AG04450 (cell line): ENCODE results near the gene NUDT3. TPM values are rescaled to one million over a fixed set of nuclear protein-coding genes. Genes with fewer than 3 reads are reported as not detected.
"Not testable (repeated sequence)": the region's sequence is repeated elsewhere in the genome, so short reads cannot be mapped to it uniquely, and the experiment has no call there.

Source experiments
- CTCF ChIA-PET: fragments of 300-600, 350-600 bp; formaldehyde crosslinking; extraction: SDS; loops from one replicate; lab custom pipeline; 2022; ENCODE audit warnings: antibody characterized with exemption, inconsistent platforms; lab: Charles Lee
- POLR2A ChIA-PET: fragments of 350-600 bp; formaldehyde crosslinking; extraction: SDS; loops from one replicate; lab custom pipeline; 2021; ENCODE audit warnings: antibody characterized with exemption, inconsistent platforms; lab: Yijun Ruan, JAX
- DNase-seq: peaks from one replicate; pipeline ENCODE4 v3.0.0-alpha.2; 2011; ENCODE audit warnings: low read depth, low spot score
- H3K27ac ChIP-seq: one replicate; pipeline ENCODE4 v1.5.1; 2012; ENCODE audit warnings: low read depth, low read length, control low read depth
- H3K27me3 ChIP-seq: one replicate; pipeline ENCODE4 v1.6.0; 2012; ENCODE audit warnings: low read length; ENCODE audit not compliant: control insufficient read depth, insufficient read depth
- H3K4me3 ChIP-seq: 2 replicates; pipeline ENCODE4 v1.5.1; 2011; ENCODE audit warnings: mild to moderate bottlenecking, low read depth, low read length, control low read depth
- H3K9me3 ChIP-seq: 2 replicates; pipeline ENCODE4 v1.5.1; 2012; ENCODE audit warnings: low read length; ENCODE audit not compliant: control insufficient read depth, insufficient read depth
- polyA plus RNA-seq: library from polyadenylated mRNA; depleted of rRNA; stranded (reverse); fragments of >200 nt; gene quantifications from 2 replicates; pipeline ENCODE4 v1.2.3, GENCODE V29; 2011
- TF ChIP-seq, protein P1 (sequence below): IDR thresholded peaks from 2 replicates; pipeline ENCODE4 v1.5.1; 2011; ENCODE audit warnings: low read depth, low read length, control low read depth, inconsistent platforms

NUDT3 gene
- polyA plus RNA-seq, 1 experiment: 26.7 TPM

DNA sequence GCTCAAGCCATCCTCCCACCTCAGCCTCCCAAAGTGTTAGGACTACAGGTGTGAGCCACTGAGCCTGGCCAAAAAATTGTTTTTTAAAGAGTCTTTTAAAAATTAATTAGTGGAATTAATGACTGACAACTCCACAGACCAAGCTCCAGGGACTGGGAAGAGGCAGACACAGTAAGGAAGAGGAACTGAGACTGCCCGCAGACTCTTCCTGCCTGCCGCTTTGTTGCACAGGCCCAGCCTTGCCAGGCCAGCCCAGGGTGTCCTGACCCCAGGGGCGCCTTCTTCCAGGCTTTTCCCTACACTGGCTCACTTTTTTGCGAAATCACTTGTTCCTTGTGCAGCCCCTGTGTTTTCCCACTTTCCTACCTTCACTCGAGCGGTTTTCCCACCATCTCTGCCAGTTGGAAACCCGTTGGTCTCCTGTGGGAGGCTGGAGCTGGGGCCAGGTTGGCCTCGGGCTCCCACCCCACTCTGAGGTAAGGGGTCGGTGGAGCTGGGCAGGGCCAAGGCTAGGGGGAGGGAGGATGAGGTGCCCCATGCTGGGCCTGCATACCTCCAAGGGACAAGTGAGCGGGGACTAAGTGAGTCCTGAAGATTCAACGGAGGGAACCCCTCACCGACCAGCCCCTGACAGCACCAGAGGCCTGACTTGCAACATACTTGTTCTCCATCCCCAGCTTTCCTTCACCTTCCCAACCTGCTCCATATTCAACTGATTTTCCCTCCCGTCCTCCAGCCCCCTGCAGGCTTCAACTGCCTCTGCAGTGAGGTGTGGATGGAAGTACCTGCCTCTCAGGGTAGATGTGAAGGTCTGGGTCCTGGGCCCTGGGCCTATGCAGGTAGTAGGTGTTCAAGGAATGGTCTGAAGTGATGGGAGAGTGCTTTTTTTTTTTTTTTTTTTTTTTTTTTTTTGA, 120.2 kb downstream of the NUDT3 start:
- Histone ChIP-seq H3K27me3 (no peaks in the 10 kb centered on the region), H3K4me3 (no peak overlapping the region), H3K9me3 (no peaks in the 10 kb centered on the region), H3K27ac (no peak overlapping the region)
- ChIA-PET POLR2A (no interaction called here), CTCF (interaction anchor here (1.9 kb wide), 1 partner anchor 22 kb away, joined by 8 read pairs; no protein-coding TSS in a partner anchor)
- TF ChIP-seq, protein P1, sequence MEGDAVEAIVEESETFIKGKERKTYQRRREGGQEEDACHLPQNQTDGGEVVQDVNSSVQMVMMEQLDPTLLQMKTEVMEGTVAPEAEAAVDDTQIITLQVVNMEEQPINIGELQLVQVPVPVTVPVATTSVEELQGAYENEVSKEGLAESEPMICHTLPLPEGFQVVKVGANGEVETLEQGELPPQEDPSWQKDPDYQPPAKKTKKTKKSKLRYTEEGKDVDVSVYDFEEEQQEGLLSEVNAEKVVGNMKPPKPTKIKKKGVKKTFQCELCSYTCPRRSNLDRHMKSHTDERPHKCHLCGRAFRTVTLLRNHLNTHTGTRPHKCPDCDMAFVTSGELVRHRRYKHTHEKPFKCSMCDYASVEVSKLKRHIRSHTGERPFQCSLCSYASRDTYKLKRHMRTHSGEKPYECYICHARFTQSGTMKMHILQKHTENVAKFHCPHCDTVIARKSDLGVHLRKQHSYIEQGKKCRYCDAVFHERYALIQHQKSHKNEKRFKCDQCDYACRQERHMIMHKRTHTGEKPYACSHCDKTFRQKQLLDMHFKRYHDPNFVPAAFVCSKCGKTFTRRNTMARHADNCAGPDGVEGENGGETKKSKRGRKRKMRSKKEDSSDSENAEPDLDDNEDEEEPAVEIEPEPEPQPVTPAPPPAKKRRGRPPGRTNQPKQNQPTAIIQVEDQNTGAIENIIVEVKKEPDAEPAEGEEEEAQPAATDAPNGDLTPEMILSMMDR: no peak
- DNase-seq: no peak

DNA sequence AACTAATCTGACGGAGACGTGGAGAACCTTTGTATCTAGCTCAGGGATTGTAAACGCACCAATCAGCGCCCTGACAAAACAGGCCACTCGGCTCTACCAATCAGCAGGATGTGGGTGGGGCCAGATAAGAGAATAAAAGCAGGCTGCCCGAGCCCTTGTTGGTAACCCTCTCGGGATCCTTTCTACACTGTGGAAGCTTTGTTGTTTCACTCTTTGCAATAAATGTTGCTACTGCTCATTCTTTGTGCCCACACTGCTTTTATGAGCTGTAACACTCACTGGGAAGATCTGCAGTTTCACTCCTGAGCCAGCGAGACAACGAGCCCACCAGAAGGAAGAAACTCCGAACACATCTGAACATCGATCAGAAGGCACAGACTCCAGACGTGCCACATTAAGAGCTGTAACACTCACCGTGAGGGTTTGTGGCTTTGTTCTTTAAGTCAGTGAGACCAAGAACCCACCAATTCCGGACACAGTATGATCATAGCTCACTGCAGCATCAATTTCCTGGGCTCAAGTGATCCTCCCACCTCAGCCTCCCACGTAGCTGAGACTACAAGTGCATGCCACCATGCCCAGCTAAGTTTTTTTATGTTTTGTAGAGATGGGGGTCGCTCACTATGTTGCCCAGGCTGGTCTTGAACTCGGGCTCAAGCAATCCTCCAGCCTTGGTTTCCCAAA, 122.7 kb downstream of the NUDT3 start:
- H3K27ac ChIP-seq, H3K9me3 ChIP-seq, POLR2A ChIA-PET, H3K4me3 ChIP-seq, DNase-seq, H3K27me3 ChIP-seq: not testable (repeated sequence)
- CTCF ChIA-PET: interaction anchor here (1.4 to 1.6 kb wide), 2 partner anchors 73 to 145 kb away, joined by 4 read pairs; no protein-coding TSS in a partner anchor

DNA sequence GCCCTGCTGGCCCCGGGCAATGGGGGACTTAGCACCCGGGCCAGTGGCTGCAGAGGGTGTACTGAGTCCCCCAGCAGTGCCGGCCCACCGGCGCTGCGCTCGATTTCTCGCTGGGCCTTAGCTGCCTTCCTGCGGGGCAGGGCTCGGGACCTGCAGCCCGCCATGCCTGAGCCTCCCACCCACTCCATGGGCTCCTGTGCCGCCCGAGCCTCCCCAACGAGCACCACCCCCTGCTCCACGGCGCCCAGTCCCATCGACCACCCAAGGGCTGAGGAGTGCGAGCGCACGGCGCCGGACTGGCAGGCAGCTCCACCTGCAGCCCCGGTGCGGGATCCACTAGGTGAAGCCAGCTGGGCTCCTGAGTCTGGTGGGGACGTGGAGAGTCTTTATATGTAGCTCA, 123.3 kb downstream of the NUDT3 start:
- H3K4me3 ChIP-seq, POLR2A ChIA-PET, H3K27ac ChIP-seq, DNase-seq, H3K9me3 ChIP-seq, CTCF ChIA-PET, H3K27me3 ChIP-seq: not testable (repeated sequence)

DNA sequence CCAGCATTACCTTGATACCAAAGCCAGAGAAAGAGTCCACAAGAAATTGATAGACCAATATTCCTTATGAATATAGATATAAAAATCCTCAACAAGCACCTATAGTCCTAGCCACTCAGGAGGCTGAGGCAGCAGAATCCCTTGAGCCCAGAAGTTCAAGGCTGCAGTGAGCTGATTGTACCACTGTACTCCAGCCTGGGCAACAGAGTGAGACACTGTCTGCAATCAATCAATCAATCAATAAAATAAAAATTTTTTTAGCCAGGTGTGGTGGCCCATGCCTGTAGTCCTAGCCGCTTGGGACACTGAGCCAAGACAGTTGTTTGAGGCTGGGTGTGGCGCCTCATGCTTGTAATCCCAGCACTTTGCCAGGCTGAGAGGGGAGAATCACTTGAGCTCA, 124.7 kb downstream of the NUDT3 start:
- Histone ChIP-seq H3K27ac (no peak overlapping the region), H3K4me3 (no peak overlapping the region), H3K27me3 (no peaks in the 10 kb centered on the region), H3K9me3 (peaks cover 10% of the 10 kb centered on the region)
- DNase-seq: no peak
- CTCF ChIA-PET: interaction anchor here (0.6 to 3.0 kb wide), 2 partner anchors 18 to 31 kb away, joined by 5 to 9 read pairs; partner anchors contain the start of genes HMGA1 and SMIM29
- TF ChIP-seq, protein P1: no peak
- POLR2A ChIA-PET: no interaction called here

DNA sequence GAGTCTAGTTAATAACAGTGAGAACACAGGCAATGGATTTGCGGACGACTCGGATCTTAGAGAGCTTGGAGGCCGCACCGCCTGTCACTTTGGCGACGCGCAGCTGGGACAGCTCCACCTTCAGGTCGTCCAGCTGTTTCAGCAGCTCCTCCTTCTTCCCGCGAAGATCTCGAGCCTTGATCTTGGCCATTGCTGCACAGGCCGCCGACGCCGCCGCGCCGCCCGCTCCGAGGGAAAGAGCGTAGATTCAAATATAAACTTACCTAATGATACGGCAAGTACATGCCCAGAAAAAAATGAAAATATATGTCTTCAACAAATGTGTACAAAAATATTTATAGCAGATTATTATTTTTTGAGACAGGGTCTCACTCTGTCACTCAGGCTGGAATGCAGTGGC, 129.0 kb downstream of the NUDT3 start:
- H3K27ac ChIP-seq, DNase-seq, H3K27me3 ChIP-seq, POLR2A ChIA-PET, CTCF ChIA-PET, H3K4me3 ChIP-seq, H3K9me3 ChIP-seq: not testable (repeated sequence)

DNA sequence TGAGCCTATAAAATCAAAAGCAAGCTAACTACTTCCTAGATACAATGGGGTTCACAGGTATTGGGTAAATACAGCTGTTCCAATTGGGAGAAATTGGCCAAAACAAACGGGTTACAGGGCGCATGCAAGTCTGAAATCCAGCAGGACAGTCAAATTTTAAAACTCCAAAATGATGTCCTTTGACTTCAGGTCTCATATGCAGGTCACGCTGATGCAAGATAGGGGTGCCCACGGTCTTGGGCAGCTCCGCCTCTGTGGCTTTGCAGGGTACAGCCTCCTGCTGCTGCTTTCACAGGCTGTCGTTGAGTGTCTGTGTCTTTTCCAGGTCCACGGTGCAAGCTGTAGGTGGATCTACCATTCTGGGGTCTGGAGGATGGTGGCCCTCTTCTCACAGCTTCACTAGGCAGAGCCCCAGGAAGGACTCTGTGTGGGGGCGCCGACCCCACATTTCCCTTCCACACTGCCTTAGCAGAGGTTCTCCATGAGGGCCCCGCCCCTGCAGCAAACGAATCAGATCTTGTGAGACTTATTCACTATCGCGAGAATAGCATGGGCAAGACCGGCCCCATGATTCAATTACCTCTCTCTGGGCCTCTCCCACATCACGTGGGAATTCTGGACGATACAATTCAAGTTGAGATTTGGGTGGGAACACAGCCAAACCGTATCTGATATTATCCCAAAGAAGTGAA, 131.7 kb downstream of the NUDT3 start:
- TF ChIP-seq, protein P1: no peak
- H3K27me3 ChIP-seq: no peaks in the 10 kb centered on the region
- no peak for DNase-seq
- POLR2A ChIA-PET: interaction anchor here (0.6 kb wide), 1 partner anchor 214 kb away, joined by 8 read pairs; no protein-coding TSS in a partner anchor
- peaks cover 10% of the 10 kb centered on the region for H3K9me3 ChIP-seq
- no peak overlapping the region for H3K4me3 ChIP-seq
- CTCF ChIA-PET: interaction anchor here (0.6 to 1.0 kb wide), 3 partner anchors 11 to 133 kb away, joined by 3 to 5 read pairs (median 3); no protein-coding TSS in a partner anchor
- H3K27ac ChIP-seq: no peak overlapping the region
